Stimulated activated CD8-positive, alpha-beta memory T cell treated with anti-CD3 and anti-CD28 coated beads, Interleukin-7, amount 100 ng/mL, for 4 hours (primary cell): ENCODE measurements around the gene CNOT1.
"Not testable (repeated sequence)": the region's sequence is repeated elsewhere in the genome, so short reads cannot be mapped to it uniquely, and the experiment has no call there.

ENCODE experiments used
- DNase-seq, 2 donors: peaks; one replicate each; pipeline ENCODE4 v3.0.0-alpha.2; 2020; ENCODE audit warnings: low read depth in 2 of 2

The CNOT1 gene

GRCh38 chr16:58629733-58630640 lies at the start of gene CNOT1:
TSS of gene CNOT1 (minus strand) at chr16:58629826. CDS start at chr16:58599337, 30,489 bp downstream.
- DNase-seq, result peak; percentile 96 to 97

GRCh38 chr16:58678716-58679115 lies 49.1 kb upstream of the CNOT1 start:
- DNase-seq, result no peak

- no peak for DNase-seq
These were observed 48.6 kb upstream of the CNOT1 start for GRCh38 chr16:58678269-58678668.

GRCh38 chr16:58670946-58671583 lies 41.4 kb upstream of the CNOT1 start:
- no peak for DNase-seq

- DNase-seq, result no peak
These were observed 40.6 kb upstream of the CNOT1 start for GRCh38 chr16:58670177-58670576.

GRCh38 chr16:58665200-58665599 lies 35.6 kb upstream of the CNOT1 start:
- no peak for DNase-seq

- no peak for DNase-seq
These were observed 31.7 kb upstream of the CNOT1 start for GRCh38 chr16:58661199-58661830.

- DNase-seq, result not testable (repeated sequence)
These were observed 30.3 kb upstream of the CNOT1 start for GRCh38 chr16:58659911-58660310.

- no peak for DNase-seq
These were observed 29.2 kb upstream of the CNOT1 start for GRCh38 chr16:58658796-58659211.

GRCh38 chr16:58656899-58657298 lies 27.3 kb upstream of the CNOT1 start:
- DNase-seq, result no peak

GRCh38 chr16:58655215-58655596 lies 25.6 kb upstream of the CNOT1 start:
- no peak for DNase-seq

- DNase-seq, result no peak
These were observed 25.1 kb upstream of the CNOT1 start for GRCh38 chr16:58654560-58655214.

- no peak for DNase-seq
These were observed 23.1 kb upstream of the CNOT1 start for GRCh38 chr16:58652741-58653140.

- DNase-seq, result no peak
These were observed 22.3 kb upstream of the CNOT1 start for GRCh38 chr16:58651965-58652348.

- no peak for DNase-seq
These were observed 20.1 kb upstream of the CNOT1 start for GRCh38 chr16:58649707-58650106.

- DNase-seq, result no peak
These were observed 17.5 kb upstream of the CNOT1 start for GRCh38 chr16:58647107-58647506.

- DNase-seq, result no peak
These were observed 15.3 kb upstream of the CNOT1 start for GRCh38 chr16:58644765-58645487.

- no peak for DNase-seq
These were observed 14.5 kb upstream of the CNOT1 start for GRCh38 chr16:58644108-58644507.

GRCh38 chr16:58640949-58641348 lies 11.3 kb upstream of the CNOT1 start:
- no peak for DNase-seq

GRCh38 chr16:58639836-58640235 lies 10.2 kb upstream of the CNOT1 start:
- DNase-seq, result no peak

GRCh38 chr16:58639230-58639629 lies 9.6 kb upstream of the CNOT1 start:
- DNase-seq, result no peak
